Stimulated activated CD8-positive, alpha-beta memory T cell treated with anti-CD3 and anti-CD28 coated beads, Interleukin-12 subunit alpha, Interleukin-12 subunit beta, amount 100 ng/mL, for 4 hours (primary cell): ENCODE data around the gene NOS1AP.
"Not testable (repeated sequence)": the region's sequence is repeated elsewhere in the genome, so short reads cannot be mapped to it uniquely, and the experiment has no call there.

Experiments used
- DNase-seq: peaks from one replicate; pipeline ENCODE4 v3.0.0-alpha.2; 2020; ENCODE audit warnings: low read depth

NOS1AP gene

DNA sequence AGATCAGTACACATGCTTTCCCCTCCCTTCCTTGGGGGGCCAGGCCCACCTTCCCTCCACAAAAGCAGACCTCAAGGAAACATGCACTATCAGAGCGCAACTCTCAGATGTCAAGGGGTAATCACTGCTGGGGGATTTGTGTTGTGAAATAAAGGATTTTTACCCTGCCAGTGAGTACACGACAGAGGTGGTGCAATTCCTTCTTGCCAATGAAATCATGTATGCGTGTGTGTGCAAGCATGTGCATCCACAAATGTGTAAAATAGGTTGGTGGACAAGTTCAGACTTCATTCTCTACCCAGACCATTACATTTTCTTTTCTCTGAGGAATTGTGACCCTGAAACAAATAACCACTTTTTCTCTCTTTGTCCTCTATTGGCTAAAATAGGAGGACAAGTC is 9.8 kb upstream of the NOS1AP start:
- DNase-seq = no peak

DNA sequence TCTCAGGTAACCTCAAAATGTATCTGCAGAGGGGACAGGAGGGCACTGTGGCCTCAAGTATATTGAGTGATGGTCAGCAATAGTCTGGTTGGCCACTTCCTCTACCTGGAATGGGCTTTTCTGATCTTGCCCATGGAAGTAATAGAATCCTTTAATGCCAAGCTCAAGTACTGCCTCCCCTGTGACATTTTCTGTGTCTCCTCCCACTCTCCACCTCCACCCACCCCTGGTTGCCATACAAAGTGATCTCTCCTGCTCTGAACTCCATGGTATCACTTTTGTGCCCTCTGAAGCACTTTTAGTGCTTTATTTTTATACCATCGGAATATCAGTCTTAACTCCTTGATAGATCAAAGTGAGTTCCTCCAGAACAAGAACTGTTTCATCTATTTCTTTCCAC is 9.2 kb upstream of the NOS1AP start:
- DNase-seq = no peak

DNA sequence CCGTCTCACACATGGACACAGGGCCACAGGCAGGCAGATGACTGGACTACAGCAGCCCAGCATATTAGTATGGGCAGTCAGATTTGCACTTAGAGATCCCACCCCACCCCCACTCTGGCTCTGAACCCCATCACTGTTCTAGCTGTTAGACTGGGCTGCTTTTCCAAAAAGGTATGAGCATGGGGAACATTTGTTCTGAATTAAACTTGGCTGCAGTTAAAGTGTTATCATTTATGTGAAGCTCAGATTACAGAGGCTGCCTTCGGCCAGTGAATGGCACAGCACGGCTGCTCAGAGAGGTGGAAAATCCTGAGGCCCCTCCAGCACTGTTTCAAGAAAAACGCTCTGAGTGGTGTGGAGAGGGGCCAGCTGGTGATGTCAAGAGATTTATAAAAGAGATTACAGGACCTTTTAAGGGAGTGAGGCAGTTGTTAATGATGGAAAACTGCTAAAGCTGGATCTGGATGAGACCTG is 6.9 kb upstream of the NOS1AP start:
- DNase-seq = no peak

DNA sequence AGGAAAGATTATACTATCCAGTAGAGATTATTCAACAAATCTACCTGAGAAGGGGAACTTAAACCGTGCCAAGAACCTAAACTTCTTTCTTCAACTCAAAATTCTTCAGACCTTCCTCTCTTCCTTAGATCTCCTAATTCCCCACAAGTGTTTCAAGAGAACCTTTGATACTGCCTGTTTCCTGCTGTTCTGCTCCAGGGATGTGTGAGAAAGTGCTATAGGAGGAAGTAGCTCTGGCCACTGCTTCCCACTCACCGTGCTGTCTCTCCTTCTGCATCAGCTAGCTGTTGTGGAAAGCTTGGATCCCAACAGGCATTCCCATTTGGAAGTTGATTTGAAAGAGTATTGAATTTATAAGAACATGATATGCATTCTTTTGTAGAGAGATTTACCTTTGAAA is 4.5 kb upstream of the NOS1AP start:
- no peak for DNase-seq

- not testable (repeated sequence) for DNase-seq
Measured at GRCh38 chr1:162066836-162067235, 2.7 kb upstream of the NOS1AP start.

DNA sequence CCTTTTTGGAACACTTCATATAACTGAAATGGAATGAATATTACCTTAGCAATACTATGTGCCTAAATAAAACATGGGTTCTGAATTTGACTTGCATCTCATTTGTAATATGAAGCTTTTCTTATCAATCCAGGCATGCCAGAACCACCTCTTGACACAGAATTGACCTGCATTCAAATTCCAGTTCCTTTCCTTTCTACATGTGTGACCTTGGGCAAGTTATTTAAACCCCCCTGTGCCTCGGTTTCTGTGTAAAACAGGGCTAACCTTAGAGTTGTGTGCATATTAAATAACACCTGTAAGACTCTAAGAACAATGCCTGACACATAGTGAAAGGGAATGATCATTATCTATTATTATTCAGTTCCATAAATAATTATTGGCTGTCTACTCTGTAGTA is 2.0 kb upstream of the NOS1AP start:
- DNase-seq = no peak

DNA sequence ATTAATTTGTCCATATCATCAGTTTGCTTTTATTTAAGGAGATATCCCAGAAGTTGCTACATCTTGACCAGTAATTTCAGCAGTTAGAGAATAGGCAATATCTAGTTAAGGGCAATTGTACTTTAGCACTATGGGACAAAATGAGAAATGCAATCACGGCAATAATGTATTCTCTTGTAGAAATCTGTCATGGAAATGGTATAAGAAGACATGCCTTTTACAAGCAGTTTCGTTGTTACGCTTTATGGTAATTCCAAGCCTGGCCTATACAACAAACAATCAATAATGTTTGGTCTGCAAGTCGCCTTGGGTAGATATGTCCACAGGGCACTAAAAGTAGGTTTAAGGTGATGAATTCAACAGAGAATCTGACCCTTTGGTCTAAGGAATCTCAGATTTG is 1.2 kb upstream of the NOS1AP start:
- no peak for DNase-seq

DNA sequence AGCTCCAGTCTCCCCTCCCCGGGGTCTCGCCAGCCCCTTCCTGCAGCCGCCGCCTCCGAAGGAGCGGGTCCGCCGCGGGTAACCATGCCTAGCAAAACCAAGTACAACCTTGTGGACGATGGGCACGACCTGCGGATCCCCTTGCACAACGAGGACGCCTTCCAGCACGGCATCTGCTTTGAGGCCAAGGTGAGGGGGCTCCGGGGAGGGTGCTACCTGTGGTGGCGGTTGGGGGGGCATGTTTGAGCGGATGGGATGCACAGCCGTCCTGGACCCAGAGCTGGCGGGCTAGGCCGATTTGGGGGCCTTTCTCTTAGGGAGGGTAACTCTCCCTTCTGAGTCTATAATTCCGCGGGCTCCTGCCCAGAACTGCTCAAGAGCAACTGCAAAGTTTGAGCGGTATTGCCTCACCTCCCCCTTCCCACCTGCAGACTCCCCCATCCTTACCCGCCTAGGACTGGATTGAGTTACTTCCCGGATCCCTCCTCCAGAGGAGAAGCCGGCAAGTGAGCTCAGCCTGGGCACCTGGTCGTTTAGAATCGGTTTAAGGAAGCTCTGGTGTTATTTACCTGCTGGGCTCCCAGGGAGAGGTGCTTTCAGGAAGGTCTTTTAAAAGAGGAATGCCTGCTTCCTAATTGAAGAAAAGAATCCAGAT is 730 bp downstream of the NOS1AP start:
- no peak for DNase-seq

DNA sequence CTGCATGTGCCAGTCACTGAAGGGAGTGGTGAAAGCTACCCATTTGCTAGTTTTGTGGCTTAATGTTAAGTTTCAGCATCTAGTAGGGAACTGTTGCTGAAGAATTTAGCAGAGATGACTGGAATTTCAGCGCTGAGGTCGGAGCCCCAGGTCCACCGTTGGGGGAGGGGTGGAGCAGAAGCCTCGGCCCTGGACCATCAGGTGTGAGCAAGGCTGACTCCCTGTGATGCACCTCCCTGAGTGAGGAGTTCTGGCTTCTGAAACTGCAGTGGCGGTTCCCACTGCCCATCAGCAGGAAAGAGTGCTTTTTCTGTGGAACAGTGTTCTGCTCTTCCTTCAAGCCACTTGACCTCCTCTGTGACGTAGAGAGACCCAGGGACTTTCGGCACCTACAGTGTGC is 1.3 kb downstream of the NOS1AP start:
- DNase-seq = no peak

- no peak for DNase-seq
Measured at GRCh38 chr1:162072740-162073139, 3.2 kb downstream of the NOS1AP start.

- DNase-seq = no peak
Measured at GRCh38 chr1:162074276-162075005, 5.0 kb downstream of the NOS1AP start.

DNA sequence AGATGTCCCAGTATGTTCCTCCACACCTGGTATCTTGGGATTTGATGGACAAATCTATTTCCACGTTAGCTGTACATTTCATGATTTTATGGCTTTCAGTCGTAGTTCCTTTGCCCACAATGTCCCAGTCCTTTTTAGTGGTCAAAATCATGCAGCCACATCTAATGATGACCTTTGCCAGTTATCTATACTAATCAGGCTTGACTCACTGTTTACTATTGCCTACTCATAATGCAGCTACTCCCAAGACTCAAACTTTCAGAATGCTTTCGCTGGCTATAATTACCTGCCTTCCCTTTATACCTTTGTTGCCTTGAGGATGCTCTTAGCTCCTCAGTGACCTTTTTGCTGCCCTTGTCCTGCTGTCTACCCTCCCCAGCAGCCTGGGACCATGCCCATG is 6.4 kb downstream of the NOS1AP start:
- no peak for DNase-seq

- no peak for DNase-seq
Measured at GRCh38 chr1:162077648-162078299, 8.3 kb downstream of the NOS1AP start.

GRCh38 chr1:162079030-162079429 is 9.5 kb downstream of the NOS1AP start:
- no peak for DNase-seq

- no peak for DNase-seq
Measured at GRCh38 chr1:162080472-162081015, 11.1 kb downstream of the NOS1AP start.

DNA sequence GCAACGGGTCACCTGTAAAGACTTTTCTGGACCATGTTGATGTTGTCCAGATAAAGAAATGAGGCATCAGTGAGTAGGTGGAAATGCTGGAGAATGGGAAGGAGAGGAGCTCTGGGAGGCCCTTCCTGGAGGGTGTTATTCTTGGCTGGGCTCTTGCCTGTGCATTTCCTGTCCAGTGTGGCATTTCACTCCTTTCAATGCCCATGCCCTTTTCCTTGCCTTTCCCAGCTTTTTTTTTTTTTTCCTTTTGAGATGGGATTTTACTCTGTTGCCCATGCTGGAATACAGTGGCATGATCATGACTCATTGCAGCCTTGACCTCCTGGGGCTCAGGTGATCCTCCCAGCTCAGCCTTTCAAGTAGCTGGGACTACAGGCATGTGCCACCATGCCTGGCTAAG is 11.8 kb downstream of the NOS1AP start:
- no peak for DNase-seq

- not testable (repeated sequence) for DNase-seq
Measured at GRCh38 chr1:162082080-162082479, 12.6 kb downstream of the NOS1AP start.

- no peak for DNase-seq
Measured at GRCh38 chr1:162083273-162083672, 13.8 kb downstream of the NOS1AP start.

DNA sequence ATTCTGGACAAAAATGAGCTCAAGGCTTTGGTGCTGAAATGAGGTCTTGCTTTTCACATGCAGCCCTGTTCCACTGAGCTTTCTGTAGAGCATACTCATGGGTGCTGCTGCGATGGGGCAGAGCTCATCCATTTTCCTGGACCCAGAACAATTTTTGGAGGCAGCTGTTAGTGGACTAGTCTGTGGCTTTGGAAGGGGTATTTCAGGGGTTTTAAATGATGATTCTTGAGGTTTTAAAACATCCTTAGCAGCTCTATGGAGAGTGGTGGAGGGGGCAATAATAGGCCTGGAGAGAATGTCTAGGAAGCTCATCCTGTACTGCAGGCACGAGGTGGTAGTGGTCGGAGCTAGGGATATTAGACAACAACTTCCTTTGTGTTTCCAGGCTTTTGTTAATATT is 16.5 kb downstream of the NOS1AP start:
- no peak for DNase-seq

GRCh38 chr1:162087111-162087510 is 17.6 kb downstream of the NOS1AP start:
- DNase-seq = no peak

GRCh38 chr1:162087574-162087973 is 18.1 kb downstream of the NOS1AP start:
- no peak for DNase-seq

DNA sequence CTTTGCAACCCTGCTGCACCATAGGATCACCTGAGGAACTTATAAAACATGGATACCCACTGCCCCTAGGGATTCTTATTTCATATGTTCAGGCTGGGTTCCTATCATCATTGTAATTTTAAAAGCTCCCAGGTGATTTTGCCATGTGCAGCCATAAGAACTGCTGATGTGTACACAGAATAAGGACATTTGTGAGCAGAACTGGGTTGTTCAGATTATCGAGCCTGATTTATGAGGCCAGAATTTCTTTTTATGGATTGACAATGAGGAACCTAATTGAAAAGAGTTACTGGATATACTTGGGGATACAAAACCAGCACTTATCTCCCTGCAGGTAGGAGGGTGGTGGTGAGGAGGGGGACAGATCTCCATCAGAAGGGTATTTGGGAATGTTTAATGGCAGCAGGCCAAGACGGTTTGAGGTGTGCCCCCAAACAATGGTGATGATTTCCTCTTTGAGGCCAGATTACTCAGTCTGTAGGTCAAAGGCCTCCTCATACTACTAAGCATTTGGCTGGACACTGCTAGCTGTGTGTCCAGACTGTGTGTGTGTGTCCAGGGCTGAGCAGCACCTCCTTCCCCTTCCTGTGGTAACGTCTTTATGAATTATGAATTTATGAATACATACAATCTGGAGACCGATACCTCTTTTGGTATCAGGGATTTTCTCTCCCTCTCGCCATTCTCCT is 18.9 kb downstream of the NOS1AP start:
- no peak for DNase-seq
